Activated gamma-delta T cell treated with anti-CD3 and anti-CD28 coated beads, Interleukin-2, amount 50 U/mL, for 16 hours (primary cell): ENCODE results near the gene ZC3H10.
"Not testable (repeated sequence)": the region's sequence is repeated elsewhere in the genome, so short reads cannot be mapped to it uniquely, and the experiment has no call there.

Experiments
- DNase-seq: peaks from one replicate; pipeline ENCODE4 v3.0.0-alpha.2; 2020; ENCODE audit warnings: low read depth

The ZC3H10 gene, protein sequence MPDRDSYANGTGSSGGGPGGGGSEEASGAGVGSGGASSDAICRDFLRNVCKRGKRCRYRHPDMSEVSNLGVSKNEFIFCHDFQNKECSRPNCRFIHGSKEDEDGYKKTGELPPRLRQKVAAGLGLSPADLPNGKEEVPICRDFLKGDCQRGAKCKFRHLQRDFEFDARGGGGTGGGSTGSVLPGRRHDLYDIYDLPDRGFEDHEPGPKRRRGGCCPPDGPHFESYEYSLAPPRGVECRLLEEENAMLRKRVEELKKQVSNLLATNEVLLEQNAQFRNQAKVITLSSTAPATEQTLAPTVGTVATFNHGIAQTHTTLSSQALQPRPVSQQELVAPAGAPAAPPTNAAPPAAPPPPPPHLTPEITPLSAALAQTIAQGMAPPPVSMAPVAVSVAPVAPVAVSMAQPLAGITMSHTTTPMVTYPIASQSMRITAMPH

DNA sequence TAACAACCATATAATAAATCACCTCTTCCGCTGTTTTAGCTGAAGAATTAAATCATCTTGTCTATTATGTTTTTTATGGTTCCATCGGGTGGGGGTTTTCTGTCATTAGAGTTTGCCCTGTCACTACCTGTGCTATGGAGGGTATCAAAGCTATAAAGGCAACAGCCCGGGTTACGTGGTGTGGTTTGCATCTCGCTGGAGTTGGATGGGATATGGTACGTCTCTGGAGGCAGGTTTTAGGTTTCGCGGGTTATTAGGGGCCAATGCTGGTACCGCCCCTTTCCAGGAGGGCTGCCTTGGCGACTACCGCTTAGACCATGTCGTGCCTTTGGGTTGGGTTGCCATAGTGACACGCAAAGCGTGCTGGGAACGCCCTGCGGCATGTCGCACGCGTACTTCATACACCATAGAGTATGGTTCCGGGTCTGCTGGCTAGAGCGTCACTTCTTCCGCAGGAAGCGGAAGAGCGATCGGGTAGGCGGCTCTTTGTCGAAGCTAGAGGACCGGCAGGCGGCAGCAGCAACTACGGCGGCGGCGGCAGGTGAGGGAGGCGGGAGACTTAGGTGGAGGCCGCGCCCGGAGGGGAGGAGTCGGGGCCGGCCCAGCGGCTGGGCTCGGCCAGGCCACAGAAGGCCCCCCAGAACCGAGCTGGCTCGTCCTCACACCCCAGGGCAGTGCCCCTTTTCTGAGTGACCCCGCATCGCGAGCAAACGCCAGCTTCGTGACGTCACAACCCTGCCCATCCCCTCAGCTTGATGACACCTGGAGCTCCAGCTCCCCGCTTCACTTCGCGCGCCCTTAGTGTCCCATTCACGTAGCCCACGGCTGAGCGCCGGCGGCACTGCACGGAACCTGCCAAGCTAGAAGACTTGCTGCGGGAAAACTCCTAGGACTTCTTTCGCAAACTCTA is at the start of gene ZC3H10:
ZC3H10 (plus strand) TSS at position 489 of the 910 bp plus-strand sequence. CDS start 2,297 bp downstream, outside the sequence.
- peak; percentile 95 for DNase-seq

DNA sequence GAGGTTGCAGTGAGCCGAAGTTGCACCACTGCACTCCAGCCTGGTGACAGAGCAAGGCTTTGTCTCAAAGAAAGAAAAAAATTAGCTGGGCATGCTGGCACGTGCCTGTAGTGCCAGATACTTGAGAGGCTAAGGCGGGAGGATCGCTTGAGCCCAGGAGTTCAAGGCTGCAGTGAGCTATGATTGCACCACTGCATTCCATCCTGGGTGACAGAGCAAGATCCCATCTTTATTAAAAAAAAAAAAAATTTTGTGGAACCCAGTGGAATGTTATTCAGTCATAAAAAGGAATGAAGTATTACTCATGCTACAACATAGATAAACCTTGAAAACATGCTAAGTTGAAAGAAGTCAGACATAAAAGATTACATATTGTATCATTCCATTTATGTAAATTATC is 46.4 kb upstream of the ZC3H10 start:
- no peak for DNase-seq

DNA sequence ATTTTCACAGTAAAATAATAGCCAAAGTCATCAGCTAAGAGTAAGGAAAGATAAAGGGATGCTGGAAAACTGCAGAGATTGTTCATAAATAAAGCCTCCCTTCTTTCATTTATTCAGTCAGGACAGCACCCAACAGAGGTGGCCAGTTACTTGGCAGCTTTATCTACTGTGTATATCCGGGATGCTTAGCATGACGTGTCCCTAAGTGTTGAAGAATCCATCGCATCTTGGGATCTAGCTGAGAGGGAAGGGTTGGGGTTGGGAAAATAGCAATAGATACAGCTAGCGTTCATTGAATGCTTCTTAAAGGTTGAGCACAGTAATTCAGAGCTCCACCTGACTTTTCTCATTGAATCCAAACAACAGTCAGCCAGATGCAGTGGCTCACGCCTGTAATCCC is 43.7 kb upstream of the ZC3H10 start:
- DNase-seq: no peak

DNA sequence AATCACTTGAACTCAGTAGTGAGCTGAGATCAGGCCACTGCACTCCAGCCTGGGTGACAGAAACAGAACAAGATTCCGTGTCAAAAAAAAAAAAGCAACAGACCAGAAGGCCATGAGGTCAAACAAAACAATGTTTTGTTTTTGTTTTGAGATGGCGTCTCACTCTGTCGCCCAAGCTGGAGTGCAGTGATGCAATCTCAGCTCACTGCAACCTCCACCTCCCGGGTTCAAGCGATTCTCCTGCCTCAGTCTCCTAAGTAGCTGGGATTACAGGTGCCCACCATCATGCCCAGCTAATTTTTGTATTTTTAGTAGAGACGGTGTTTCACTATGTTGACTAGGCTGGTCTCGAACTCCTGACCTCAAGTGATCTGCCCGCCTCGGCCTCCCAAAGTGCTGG is 40.1 kb upstream of the ZC3H10 start:
- DNase-seq: not testable (repeated sequence)

DNA sequence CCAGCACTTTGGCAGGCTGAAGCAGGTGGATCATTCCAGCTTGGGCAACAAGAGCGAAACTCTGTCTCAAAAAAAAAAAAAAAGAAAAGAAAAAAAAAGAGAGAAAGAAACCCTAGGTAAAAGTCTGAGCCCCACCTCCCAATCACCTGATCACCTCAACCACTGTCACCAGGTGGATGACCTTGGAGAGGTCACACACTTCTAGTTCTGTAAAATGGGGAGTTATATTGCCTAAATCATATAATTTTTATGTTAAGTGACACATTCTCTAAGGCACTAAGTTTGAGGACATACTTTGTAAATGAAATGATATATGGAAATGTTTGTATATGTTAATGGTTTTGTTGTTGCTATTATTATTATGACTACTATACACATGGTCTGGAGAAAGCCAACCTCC is 39.6 kb upstream of the ZC3H10 start:
- no peak for DNase-seq

DNA sequence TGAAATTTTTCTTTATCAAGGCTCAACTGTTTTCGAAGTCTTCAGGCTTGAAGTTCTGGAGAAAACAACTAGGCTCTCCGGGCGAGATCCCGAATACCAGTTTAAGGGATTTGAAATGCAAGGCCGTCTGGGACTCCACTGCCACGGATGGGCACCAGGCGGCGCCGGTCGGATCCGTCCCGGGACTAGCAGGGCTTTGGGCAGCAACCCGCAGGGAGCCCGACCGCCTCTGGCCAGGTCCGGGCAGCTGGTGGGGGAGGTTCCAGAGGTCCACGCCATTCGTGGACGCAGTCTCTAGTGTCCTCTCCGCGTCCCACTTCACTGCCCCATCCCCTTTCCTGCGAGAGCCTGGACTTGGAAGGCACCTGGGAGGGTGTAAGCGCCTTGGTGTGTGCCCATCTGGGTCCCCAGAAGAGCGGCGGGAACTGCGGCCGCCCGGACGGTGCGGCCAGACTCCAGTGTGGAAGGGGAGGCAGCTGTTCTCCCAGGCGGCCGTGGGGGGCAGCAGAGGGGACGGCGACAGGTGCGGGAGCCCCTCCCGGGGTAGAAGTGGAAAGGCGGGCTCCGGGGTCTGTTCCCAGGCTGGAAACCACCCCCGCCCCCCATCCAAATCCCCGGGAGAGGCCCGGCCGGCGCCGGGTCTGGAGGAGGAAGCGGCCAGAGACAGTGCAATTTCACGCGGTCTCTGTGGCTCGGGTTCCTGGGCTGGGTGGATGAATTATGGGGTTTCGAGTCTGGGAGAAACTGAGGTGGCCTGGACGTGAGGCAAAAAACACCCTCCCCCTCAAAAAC is 38.9 kb upstream of the ZC3H10 start:
- DNase-seq: peak; percentile 25

DNA sequence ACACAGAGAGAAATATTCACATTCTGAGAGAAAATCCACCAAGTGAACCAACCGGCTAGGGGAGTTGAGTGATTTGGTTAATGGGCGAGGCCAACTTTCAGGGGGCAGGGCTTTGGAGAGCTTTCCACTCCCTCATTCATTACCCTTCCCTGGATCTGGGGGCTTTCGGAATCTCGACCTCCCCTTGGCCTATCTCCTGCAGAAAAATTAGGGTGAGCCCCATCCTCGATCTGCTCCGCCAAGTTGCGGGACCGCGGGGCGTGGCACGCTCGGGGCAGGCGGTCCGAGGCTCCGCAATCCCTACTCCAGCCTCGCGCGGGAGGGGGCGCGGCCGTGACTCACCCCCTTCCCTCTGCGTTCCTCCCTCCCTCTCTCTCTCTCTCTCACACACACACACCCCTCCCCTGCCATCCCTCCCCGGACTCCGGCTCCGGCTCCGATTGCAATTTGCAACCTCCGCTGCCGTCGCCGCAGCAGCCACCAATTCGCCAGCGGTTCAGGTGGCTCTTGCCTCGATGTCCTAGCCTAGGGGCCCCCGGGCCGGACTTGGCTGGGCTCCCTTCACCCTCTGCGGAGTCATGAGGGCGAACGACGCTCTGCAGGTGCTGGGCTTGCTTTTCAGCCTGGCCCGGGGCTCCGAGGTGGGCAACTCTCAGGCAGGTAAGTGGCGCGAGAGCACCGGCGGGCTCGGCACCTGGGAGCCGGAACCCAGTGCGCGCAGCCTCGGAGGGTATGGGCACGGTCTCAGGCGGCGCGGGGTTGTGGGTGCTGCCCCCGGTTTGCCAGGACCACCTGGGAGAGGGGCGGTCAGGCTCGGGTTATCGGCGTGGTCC is 38.1 kb upstream of the ZC3H10 start, which contains the start of gene ERBB3:
ERBB3 (plus strand) TSS at position 443 of the 833 bp plus-strand sequence; CDS start at position 579, 136 bp downstream.
- DNase-seq: peak; percentile 50

DNA sequence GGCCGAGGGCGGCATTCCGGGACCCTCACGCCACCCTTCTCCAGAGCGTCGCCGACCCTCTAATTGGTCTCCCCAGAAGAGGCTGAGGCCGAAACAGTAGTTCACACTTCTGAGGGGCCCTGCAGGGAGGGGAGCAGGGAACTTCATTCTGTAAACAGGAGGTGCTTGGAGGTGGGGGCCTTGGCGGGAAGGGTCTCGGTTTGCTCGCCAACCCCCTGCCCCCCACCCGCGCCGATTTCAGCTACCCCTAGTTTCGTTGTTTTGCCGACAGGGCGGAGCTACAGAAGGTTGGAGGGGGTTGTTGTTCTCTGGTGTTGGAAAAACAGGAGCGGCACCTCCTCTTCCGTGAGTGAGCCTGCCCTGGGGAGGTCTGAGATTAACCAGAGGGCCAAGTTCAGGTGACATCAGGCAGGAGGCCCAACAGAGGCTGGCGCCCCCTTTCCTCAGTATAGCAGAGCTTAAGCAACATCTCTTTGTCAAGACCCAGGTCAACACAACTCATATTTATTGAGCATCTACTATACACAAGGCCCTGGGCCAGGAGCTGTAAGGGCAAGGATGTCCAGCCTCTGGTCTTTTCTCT is 37.4 kb upstream of the ZC3H10 start:
- DNase-seq: no peak

DNA sequence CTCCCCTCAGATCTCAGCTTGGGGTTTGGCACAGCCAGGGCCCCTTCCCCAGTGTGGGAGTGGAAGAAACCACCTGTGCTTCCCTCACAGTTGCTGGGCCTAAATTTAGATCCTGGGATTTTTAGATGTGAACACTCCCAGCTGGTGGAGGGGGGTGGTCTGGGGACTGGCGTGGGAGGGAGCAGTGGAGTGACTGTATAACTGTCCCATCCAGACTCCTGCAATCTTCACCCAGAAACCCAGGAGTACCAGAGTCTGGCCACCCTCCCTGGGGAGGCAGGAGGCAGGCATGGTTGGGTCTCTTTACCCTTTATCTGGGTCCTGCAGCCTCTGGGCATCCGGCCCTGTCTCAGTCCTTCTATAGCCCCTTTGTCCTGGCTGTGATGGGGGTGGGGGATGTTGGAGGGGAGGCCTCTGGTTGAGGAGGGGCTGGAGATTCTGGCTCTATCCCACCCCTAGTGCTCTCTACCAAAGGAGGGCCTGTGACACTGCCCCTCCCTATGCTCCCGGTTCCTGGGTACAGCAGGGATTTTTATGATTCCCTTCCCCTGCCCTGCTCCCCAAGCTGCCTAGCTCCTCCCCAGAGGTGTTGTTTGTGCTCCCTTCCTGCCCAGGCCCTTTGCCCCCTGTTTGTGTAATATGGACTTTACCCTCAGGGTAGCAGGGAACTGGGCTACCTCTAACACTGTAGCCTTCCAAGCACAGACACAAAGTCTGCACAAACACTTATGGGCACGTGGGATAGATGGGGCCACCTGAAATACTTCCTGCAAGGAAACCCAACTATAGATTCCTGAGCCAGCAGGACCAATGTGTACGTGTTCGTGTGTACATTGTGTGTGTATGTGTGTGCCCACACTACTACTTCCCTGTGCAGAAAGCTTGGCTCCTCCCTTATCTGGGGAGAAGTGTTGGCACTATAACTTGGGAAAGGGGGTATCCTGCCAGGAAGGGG is 36.4 kb upstream of the ZC3H10 start:
- DNase-seq: no peak

DNA sequence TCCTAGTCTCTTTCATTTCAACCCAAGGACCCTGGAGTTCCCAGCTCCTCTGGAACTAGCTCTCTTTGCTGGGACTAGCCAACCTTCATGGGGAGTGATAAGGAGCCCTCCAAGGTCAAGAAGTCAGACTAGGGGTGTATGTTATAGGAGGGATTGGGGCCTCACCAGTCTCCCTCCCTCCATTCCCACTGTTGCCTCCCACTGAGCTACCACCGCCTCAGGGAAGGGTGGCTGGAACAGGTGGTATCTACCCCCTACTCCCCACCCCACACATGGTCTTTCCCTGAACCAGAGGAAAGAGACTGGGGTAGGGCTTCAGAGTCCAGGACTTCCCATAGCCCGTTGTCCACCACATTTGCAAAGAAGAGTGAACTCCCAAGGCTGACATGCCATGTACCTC is 35.7 kb upstream of the ZC3H10 start:
- no peak for DNase-seq

DNA sequence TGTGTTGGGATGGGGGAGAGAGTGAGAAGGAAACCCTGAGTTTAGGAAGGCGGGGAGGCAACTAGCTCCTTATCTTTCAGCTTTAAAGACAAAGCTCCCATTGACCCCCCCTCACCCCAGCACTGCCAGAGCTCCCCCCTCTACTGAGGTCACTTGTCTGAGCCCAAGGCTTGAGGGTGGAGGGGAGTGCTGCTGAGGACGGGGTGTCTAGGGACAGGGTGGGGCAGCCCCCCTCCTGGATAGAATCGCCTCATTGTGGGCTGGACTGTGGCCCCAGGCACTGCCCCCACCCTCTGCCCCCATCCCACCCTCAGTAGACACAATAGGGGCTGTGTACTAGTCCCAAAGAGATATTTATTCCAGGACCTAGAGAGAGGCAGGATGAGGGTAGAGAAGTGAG is 35.1 kb upstream of the ZC3H10 start:
- no peak for DNase-seq

DNA sequence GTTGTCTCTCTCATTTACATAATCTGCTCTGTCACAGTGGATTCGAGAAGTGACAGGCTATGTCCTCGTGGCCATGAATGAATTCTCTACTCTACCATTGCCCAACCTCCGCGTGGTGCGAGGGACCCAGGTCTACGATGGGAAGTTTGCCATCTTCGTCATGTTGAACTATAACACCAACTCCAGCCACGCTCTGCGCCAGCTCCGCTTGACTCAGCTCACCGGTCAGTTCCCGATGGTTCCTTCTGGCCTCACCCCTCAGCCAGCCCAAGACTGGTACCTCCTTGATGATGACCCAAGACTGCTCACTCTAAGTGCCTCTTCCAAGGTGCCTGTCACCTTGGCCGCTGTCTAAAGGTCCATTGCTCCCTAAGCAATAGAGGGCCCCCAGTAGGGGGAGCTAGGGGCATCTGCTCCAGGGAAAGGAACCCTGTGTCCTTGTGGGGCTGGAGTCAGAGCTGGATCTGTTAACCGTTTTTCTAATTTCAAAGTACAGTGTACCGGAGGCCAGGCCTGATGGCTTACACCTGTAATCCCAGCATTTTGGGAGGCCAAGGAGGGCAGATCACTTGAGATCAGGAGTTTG is 33.0 kb upstream of the ZC3H10 start:
- DNase-seq: no peak

DNA sequence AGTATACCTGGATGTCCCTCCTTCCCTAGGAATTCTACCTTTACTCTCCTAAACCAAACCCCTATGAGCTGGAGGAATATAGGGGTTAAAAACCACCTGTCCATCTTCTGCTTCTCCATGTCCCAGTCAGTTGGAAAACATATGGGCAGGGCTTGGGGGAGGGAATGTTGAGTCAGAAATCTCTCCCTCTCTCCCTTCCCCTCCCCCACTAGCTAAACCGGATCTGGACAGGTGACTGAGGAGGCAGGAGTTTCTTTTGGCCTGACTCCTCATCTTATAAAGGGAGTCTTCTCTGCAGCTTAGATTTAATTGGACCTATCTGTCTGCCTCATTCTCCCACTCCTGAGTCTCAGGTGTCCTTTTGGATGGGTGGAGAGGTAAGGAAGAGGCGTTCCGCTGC is 32.0 kb upstream of the ZC3H10 start:
- DNase-seq: no peak

DNA sequence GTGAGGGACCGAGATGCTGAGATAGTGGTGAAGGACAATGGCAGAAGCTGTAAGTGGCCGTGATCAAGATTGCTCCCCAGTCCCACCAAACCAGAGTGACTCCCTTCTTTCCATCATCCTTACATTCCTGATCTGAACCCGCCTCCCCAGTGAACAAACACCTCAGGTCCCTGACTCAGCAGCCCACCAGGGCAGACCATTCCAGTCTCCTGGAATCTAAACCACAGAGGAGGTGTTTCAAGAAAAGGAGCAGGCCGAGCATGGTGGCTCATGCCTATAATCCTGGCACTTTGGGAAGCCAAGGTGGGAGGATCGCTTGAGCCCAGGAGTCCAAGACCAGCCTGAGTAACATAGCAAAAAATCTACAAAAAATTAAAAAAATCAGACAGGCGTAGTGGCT is 31.5 kb upstream of the ZC3H10 start:
- DNase-seq: no peak

DNA sequence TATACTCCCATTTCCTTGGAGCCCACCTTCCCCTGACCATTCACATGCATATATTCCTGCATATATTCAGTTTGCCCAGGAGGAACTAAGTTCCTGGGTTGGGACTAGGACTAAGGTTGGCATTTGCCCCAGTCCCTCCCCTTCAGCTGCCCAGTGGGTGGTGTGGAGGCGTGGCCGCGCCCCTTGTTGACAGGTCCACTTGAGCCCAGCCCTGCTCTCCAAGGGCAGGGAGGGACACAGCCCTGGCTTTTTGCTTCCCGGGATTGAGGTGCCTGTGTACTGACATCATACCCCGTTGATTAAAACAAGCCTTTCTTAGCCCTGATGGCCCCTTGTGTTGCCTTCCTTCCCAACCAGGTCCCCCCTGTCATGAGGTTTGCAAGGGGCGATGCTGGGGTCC is 30.8 kb upstream of the ZC3H10 start:
- DNase-seq: no peak

DNA sequence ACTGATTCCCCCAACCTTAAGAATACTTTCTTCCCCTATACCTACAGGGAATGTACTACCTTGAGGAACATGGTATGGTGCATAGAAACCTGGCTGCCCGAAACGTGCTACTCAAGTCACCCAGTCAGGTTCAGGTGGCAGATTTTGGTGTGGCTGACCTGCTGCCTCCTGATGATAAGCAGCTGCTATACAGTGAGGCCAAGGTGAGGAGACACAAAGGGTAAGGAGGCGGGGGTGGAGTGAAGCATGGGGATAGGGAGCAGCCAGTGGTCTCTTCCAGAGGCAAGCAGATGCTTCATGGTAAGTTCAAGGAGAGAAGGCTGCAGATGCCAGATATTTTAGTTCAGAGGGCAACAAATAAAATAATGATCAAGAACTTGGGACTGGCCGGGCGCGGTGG is 20.3 kb upstream of the ZC3H10 start:
- DNase-seq: no peak

DNA sequence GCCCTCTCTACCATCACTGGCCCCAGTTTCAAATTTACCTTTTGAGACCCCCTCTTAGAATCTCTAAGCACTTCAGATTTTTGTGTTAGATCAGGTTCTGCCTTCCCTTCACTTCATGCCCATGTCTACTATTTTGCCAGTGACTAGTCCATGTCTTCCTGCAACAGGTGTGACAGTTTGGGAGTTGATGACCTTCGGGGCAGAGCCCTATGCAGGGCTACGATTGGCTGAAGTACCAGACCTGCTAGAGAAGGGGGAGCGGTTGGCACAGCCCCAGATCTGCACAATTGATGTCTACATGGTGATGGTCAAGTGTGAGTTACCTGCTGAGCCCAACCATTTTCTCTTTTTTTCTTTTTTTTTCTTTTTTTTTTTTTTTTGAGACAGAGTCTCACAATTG is 19.5 kb upstream of the ZC3H10 start:
- DNase-seq: no peak

DNA sequence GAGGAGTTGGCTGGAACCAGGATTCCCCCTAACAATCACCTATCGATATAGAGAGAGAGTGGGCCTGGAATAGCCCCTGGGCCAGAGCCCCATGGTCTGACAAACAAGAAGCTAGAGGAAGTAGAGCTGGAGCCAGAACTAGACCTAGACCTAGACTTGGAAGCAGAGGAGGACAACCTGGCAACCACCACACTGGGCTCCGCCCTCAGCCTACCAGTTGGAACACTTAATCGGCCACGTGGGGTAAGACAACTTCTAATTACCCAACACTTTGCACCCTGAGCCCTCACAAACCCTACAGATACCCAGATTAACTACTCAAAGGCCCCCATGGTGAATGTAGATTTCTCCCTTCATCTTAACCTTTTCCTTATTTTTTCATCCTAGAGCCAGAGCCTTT is 18.3 kb upstream of the ZC3H10 start:
- no peak for DNase-seq

DNA sequence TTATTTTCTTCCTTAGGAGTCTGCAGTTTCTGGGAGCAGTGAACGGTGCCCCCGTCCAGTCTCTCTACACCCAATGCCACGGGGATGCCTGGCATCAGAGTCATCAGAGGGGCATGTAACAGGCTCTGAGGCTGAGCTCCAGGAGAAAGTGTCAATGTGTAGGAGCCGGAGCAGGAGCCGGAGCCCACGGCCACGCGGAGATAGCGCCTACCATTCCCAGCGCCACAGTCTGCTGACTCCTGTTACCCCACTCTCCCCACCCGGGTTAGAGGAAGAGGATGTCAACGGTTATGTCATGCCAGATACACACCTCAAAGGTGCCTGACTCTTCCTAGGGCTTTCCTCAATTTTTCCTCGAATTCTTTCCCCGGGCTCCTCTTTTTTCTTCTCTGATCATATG is 17.0 kb upstream of the ZC3H10 start:
- DNase-seq: no peak
